Right forelimb (tissue), 1 donor: ENCODE results near the gene PUSL1.

Source experiments
- DNase-seq: peaks from one replicate; pipeline ENCODE4 v3.0.0-alpha.2; 2018

PUSL1 gene

DNA sequence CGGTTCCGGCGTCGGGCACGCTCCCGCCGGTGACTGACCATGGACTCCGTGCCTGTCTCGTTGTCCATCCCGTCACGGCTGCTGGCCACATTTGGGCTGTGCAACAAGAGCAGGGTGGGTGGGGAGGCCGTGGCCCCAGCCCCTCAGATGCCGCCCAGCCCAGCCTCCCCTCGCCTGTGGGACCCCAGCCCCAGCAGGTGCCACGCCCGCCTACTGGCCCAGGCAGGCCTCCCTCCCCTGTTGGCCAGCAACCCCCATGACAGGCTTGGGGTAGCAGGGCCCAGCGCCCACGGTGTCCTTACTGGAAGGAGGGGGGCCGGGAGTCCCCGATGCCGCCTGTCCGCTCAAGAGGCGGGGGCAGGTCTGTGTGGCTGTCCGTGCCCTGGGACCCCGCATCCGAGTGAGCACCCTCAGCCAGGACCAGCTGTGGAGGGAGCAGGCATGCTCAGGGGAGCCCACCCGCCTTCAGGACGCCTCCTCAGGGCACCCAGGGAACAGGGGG, 33.7 kb downstream of the PUSL1 start:
- DNase-seq = no peak

GRCh38 chr1:1342584-1343115, 34.3 kb downstream of the PUSL1 start:
- DNase-seq = no peak

DNA sequence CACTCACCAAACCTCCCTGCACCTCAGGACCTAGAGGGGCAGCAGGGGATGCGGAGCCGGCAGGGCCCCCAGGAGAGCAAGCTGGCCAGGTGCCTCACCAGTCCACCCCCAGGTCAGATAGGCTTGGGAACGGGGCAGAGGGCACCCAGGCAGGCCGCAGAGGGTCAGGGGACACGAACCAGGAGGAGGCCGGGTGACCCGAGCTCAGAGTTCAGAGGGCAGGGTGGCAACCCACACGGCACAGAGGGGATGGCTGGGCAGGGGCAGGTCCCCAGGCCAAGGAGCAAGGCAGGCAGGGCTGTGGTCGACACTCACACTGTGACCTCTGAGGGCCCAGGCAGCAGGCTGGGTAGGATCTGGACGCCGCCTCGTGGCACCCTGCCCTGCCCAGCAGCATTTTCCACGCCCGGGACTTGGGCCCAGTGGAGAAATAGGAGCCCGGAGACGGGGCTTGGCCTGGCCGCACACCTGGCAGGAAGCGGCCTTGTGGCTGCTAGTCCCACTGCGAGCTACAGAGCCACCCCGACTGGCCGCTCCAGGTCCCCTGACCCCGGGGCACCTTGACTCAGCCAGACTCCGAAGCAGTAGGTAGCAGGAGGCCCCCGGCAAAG, 35.5 kb downstream of the PUSL1 start:
- DNase-seq = no peak

DNA sequence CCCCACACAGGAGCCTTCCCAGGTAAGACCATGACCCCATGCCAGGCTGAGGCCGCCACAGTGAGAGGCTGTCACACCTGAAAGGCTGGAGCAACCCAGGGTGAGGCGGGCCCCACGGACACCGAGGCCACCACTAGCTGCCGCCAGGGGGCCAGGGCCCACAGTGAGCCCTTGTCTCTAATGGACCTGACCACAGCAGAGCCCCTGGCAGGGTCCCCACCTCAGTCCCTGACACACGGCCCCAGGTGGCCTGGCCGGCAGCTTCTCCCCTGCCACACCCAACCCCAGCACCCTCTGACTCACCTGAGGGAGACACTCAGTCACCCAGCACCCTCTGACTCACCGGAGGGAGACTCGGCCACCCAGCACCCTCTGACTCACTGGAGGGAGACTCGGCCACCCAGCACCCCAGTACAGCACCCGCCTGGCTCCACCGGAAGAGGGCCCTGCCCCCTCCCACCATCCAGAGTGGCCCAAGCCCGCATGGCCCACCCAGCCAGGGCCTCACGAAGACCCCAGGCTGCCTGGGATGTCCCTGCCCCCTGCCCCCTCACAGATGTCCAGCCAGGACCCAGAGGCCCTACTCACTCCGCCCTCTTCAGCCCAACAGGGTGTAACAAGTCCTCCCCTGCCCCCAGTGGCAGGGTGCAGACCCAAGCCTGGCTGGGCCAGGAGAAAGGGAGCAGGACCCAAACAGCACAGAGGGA, 36.4 kb downstream of the PUSL1 start:
- DNase-seq = no peak

- no peak for DNase-seq
Measured at GRCh38 chr1:1345384-1345783, 37.0 kb downstream of the PUSL1 start.

DNA sequence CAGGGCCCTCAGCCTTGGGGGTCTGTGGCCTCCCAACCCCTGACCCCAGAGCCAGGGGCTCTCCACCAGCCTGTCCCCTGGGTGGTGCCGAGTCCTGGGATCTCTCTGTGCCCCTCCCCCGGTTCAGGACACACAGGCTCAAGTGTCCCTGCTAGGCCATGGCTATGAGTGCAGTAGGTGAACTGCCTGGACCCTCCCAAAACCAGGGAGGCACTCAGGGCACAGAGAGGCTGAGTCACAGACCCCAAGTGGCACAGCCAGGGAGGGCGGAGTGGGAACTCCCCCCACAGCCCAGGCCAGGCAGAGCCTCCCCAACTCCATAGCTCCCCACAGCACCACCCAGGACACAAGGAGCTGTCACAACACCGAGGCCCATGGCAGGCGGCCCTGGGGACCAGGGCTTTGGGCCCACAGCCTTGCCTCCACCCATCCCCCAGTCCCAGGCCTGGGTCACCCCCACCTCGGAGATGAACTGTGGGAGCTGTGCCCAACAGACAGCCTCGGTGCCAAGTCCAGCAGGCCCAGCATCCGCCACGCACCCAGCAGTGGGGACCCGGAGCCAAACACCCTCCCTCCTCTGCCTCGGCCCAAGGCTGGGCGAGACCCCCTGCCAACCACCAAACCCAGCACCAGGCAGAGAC, 37.6 kb downstream of the PUSL1 start:
- DNase-seq = no peak

DNA sequence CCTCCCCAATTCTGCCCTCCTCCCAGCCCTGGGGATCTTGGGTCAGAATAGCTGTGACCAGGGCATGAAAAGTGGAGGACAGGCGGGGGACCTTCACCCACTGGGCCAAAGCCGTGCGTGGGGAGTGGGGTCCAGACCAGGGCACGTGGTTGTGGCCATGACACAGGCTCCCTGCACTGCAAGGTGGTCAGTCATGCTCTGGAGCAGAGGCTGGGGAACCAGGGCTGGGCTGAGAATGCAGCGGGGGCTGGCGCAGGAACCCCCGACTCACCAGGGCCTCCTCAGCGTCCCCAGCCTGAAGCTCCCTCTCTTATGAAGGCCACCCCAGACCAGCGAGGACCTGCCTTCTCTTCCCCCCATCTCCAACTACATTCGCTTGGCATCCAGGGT, 38.1 kb downstream of the PUSL1 start:
- no peak for DNase-seq

DNA sequence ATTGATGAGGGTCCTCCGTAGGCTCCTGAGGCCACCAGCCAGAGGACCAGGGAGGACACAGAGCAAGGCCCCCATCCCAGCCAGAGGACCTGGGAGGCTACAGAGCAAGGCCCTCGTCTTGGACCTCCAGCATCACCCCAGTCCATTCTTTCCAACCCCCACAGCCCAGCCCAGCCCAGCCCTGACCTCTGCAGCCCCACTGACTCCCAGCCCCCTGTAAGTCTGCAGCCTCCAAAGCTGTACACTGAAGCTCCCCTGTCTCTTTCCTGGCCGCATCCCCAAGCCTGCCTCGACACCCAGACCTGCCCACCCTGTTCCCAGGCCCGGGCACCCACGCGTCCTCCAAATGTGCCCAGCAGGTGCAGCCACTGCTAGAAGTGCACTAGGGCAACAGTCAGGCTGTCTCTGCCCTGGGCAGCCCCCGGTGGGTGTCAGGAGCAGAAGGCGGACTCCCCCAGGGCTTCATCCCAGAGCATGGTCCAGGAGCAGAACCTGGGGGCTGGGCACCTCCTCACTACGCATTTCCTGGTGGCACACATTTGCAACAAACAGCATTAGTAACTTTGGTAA, 38.7 kb downstream of the PUSL1 start:
- no peak for DNase-seq

DNA sequence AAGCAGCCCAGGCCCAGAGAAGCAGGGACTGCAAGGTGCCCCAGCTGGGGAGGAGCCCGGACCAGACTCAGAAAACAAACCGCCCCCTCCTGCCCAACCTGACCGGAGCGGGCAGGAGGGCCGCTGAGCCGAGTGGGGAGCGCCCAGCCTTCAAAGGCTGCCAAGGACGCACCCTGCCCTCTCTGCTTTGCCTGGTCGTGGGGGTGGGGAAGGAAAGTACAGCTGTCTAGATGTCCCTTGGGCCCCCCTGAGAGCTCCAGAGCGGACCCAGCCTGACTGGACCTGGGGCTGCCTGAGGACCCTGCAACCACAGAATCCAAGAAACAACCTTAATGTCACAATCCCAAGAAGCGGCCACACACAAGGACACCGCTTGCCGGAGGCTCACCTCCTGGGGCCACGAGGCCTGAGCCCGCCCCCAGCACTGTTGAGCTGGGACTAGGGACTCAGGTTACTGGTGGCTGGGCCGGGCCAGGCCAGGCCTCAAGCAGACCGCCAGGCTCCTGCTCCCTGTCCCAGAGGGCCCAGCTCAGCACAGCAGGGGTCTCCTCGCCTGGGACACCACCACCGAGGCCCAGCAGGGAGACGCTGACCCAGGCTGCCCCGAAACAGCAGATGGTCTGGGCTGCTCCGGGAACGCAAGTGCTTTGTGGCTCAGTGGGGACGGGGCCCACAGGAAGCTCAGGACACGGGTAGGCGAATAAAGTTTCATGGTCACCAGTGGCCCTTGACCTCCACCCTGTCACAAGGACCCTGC, 39.4 kb downstream of the PUSL1 start:
- DNase-seq = no peak

GRCh38 chr1:1348420-1349255, 40.2 kb downstream of the PUSL1 start:
- no peak for DNase-seq

DNA sequence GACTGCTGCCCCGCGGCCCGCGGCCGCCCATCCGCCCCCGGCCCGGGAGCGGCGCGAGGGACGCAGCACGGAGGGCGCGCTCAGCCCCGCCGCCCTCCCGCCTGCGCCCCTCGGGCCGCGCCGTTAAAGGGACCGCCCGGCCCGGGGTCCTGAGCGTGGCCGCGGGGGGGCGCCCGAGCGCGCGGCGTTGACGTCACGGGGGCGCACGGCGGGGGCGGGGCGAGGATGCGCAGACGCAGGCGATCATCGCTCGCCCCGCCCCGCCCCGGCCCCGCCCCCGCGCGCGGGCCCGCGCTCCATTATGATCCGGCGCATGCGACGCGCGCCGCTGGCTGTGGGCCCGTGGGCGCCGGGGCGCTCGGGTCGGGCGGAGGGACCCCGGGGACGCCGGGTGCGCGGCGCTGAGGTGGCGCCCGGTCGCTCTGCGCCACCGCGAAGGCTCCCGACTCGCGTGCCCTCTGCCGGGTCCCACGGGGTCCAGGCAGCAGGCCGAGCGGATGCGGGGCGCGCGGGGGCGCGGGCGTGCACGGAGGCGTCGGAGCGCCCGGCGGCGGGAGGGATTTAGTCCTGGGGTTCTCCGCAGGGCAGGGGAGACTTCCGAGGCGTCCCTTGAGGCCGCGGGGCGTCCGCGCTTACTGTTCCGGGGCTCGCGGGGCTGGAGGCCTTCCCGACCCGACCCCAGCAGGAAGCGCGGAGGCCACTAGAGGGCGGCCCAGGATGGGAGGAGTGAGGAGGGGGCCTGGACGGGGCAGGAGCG, 41.0 kb downstream of the PUSL1 start, which contains the start of gene DVL1:
Gene DVL1 (minus strand): TSS at position 163 of the 757 bp plus-strand sequence. CDS start 353 bp downstream, outside the sequence.
- peak; percentile 84 for DNase-seq

GRCh38 chr1:1351511-1352427, 43.4 kb downstream of the PUSL1 start:
- DNase-seq = peak; percentile 78

DNA sequence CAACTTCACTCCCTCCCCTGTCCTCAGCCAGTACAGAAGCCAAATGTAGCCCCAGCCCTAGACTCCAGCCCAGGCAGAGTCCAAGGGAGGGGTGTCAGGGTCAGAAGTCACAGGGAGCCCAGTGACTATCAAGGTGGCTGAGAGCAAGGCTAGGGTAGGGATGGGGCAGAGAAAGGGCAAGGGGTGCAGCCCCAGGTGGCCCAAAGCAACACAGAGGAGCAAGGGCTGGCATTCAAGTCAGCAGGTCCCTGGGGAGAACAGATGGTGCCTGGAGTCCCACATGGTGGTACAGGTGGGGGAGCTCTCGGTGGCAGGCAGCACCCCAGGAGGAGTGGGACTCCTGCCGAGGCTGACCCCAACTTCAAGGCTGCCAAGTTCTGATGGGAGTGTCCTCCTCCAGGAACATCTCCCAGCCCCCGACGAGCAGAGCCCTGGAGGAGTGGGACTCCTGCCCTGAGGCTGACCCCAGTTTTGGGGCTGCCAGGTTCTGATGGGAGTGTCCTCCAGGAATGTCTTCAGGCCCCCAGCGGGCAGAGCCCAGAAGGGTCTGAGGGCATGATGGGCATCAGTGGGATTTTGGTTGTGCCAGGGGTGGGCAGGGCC, 44.5 kb downstream of the PUSL1 start:
- DNase-seq = no peak

DNA sequence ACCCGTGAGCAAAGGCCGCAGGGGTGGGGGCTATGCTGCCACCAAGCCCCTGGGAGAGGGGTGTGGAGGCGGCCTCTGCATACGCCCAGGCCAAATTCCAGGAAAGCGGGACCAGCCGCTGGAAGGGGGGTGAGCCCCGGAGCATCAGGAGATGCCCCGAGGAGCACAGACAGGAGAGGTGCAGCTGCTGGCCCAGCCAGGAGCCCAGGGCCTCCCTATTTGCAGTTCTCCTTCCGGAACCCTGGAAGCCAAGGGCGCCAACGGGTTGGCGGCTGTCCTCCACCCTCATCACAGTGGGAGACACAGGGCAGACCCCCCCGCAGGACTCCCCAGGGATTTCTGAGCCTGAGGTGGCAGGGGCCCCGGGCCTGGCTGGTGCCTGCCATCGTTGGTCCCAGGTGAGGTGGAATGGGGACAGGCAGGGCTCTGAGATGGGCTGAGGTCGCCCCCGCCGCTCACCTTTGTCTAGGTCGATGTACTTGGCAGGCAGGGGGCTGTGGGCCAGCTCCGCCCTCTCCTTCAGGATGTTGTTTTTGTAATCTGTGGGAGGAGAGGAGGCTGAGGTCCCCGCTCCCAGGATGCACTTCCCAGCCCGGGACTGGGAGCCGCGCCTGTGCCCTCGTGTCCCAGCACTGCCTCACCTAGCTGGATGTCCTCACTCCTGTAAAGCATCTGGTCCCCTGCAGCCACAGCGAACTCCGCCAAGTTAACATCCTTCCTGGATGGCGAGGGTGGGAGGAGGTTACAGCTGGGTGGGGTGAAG, 45.2 kb downstream of the PUSL1 start:
- DNase-seq = no peak

- no peak for DNase-seq
Measured at GRCh38 chr1:1354271-1355247, 46.2 kb downstream of the PUSL1 start.

DNA sequence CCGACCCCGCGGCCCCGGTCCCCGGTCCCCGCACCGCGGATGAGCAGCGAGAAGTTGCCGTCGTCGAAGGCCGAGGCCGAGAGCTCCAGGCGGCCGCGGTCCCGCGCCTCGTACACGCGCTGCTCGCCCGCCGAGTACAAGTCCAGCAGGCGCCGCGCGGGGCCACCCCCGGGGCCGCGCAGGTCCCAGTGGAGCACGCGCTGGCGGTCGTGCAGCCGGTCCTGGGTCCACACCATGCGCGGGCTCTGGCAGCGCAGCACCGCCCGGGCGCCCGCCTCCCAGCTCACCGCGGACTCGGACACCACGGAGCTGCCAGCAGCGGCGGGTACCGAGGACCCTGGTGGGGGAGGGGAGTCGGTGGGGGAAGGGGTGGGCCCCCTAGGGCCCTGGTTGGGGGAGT, 47.0 kb downstream of the PUSL1 start:
- peak; percentile 58 for DNase-seq

DNA sequence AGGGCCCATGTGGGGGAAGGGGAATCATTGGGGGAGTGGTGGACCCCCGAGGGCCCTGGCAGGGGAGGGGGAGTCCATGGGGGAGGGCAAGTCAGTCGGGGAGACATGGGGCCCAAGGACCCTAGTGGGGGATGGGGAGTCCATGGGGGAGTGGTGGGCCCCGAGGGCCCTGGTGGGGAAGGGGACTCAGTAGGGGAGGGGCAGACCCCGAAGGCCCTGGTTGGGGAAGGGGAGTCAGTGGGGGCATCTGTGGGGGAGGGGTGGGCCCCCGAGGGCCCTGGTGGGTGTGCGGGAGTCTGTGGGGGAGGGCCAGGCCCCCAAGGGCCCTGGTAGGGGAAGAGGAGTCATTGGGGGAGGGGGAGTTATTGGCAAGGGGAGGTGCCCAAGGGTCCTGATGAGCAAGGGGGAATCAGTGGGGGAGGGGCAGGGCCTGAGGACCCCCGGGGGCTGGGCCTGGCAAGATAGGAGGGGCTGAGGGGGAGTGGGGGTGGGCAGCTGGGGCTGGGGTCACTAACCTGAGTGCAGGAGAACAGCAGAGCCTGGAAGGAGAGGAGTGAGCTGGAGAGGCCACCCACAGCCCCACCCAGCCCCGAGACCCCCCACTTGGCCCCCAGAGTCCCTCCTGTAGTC, 47.9 kb downstream of the PUSL1 start:
- DNase-seq = no peak
